GM12891 (cell line): ENCODE data around the gene SAT2.
"Not testable (repeated sequence)": the region's sequence is repeated elsewhere in the genome, so short reads cannot be mapped to it uniquely, and the experiment has no call there.

Experiments
- DNase-seq: peaks from one replicate; pipeline ENCODE4 v3.0.0; 2011; ENCODE audit warnings: low spot score; ENCODE audit not compliant: insufficient read length
- FAIRE-seq: peaks from 2 replicates; lab custom pipeline; 2011; peaks lifted over from hg19 to GRCh38; lab: Jason Lieb, UNC
- PAX5 ChIP-seq: IDR thresholded peaks from 2 replicates; pipeline ENCODE4 v1.6.1; 2011; ENCODE audit warnings: low read length, moderate library complexity, mild to moderate bottlenecking; ENCODE audit not compliant: insufficient read depth, severe bottlenecking
- POLR2A ChIP-seq: IDR thresholded peaks from 2 replicates; pipeline ENCODE4 v1.6.1; 2011; ENCODE audit warnings: low read depth, low read length, control low read depth
- POLR2AphosphoS5 ChIP-seq: IDR thresholded peaks from 2 replicates; pipeline ENCODE4 v1.6.1; 2011; ENCODE audit warnings: low read depth, low read length, control low read depth
- POU2F2 ChIP-seq: IDR thresholded peaks from 2 replicates; pipeline ENCODE4 v1.6.1; 2011; ENCODE audit warnings: low read depth, mild to moderate bottlenecking, control low read depth, low read length, moderate library complexity
- SPI1 ChIP-seq: IDR thresholded peaks from 2 replicates; pipeline ENCODE4 v1.6.1; 2011; ENCODE audit warnings: low read depth, low read length, control low read depth
- TAF1 ChIP-seq: IDR thresholded peaks from 2 replicates; pipeline ENCODE4 v1.6.1; 2011; ENCODE audit warnings: low read depth, low read length, control low read depth

Gene SAT2

DNA sequence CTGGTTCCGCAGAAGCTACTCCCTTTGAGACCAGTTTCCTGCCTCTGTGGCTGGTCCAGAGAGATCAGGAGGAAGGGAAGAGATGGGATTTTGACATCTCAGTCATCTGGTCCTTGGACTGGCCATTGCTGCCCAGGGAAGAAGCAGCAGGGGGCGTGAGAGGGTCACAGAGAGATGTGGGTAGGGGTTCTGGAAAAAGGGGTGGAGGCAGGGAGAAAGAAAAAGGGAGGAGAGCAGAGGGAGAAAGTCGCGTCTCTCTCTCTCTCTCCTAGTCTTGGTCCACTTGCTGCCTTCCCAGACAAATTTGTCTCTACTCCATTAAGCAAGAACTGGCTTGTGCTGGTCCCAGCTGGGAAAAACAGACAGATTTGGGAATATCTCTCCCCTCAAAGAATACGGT is 6.8 kb upstream of the SAT2 start:
- FAIRE-seq = no peak
- TF ChIP-seq PAX5 = no peak
- no peak for TF ChIP-seq POLR2AphosphoS5
- no peak for TF ChIP-seq POU2F2
- no peak for TF ChIP-seq SPI1
- TF ChIP-seq TAF1 = no peak
- TF ChIP-seq POLR2A = no peak
- DNase-seq = no peak

DNA sequence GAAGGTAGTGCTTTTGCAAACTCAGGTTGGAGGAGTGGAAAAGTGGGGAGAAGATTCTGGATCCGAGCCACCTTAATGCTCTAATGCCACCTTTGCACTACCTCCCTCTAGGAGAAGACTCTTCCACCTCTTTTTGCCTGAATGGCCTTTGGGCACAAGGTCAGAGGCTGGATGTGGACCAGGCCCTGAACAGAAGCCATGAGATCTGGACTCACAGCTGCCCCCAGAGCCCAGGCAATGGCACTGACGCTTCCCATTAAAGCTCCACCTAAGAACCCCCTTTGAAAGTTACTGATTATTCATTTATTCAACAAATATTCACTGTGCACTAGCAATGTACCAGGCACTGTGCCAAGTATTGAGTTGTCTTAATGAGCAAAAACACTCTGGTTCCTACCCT is 5.5 kb upstream of the SAT2 start:
- no peak for FAIRE-seq
- TF ChIP-seq SPI1 (no peak), TAF1 (no peak), POLR2AphosphoS5 (no peak), POU2F2 (no peak)
- DNase-seq = no peak

DNA sequence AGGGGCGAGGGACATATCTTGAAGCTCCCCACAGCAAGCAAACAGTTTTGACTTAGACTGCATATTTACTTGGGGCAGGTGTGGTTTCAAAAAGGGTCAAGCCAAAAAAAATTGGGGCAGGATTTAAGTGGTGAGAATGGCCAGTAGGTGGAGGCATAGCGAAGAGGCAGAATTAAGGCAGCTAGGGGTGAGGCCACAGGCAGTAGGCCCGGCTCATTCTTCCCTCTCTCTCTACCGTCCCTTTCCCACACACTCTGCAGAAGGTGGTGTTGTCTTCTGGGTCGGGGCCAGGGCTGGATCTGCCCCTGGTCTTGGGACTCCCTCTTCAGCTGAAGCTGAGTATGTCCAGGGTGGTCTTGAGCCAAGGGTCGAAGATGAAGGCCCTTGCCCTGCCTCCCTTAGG is 4.9 kb upstream of the SAT2 start:
- DNase-seq = no peak
- TF ChIP-seq SPI1 = no peak
- TF ChIP-seq TAF1 = no peak
- TF ChIP-seq POLR2A = no peak
- TF ChIP-seq POU2F2 = no peak
- FAIRE-seq = peak; percentile 83

DNA sequence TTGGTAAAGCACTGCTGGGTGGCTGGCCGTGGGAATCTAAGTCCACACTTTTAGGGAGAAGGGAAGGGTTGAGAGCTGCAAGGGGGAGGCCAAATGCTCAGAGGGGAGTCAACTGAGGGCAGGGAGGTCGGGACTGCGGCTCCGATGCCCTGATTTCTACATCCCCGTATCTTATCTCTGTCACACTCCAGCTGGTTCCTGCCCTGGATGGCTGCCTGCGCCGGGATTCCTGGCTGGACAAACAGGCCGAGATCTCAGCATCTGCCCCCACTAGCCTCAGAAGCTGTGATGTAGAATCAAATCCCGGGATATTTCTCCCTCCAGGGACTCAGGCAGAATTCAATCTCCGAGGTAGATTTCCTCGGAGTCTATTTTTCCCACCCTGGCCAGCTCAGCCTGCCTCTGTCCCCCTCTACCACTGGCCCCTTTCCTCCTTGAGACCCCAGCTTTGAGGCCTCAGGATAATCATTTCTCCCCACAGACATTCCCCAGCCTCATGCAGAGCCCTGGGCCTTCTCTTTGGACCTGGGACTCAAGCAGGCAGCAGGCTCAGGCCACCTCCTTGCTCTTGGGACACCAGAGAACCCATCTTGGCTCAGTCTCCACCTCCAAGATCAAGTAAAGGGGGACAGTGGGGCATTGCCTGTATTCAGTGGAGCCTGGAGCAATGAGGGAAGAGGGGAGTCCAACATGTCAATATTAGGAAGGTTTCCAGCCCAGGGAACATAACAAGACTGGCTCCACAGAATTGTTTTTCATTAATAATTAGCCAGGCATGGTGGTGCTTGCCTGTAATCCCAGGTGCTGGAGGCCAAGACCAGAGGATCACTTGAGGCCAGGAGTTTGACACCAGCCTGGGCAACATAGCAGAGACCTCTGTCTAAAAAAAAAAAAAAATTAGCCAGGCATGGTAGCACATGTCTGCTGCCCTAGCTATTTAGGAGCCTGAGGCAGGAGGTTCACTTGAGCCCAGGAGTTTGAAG is 4.1 kb upstream of the SAT2 start:
- FAIRE-seq = no peak
- TF ChIP-seq POLR2A (no peak), POU2F2 (no peak), PAX5 (no peak), SPI1 (no peak), TAF1 (no peak), POLR2AphosphoS5 (no peak)
- no peak for DNase-seq

DNA sequence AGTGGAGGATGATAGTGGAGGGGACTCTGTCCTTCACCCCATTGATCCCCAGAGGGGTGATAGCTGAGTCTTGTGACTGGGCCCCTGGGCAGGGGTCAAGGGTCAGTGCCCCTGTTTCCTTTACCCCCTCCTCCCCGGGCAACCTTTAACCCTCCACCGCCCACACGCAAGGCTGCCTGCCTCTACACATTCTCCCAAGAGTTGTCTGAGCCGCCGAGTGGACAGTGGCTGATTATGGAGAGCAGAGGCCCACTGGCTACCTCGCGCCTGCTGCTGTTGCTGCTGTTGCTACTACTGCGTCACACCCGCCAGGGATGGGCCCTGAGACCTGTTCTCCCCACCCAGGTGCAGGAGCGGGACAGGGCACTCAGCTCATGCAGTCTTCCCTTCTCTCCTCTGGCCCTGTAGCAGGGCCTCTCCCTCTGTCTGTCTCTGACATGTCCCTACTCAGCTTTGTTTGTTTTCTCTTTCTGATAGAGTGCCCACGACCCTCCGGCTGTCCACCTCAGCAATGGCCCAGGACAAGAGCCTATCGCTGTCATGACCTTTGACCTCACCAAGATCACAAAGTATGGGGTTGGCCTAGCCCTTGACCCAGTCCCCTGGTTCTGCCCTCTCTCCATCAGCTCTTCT is 2.4 kb upstream of the SAT2 start, which contains the start of gene SHBG:
Gene SHBG, plus strand, starts transcription at position 197 of the 633 bp plus-strand sequence. Its CDS starts 38 bp downstream, at position 235.
- DNase-seq (no peak), FAIRE-seq (no peak)
- TF ChIP-seq TAF1 (no peak), SPI1 (no peak), PAX5 (no peak), POU2F2 (no peak), POLR2A (no peak), POLR2AphosphoS5 (no peak)

DNA sequence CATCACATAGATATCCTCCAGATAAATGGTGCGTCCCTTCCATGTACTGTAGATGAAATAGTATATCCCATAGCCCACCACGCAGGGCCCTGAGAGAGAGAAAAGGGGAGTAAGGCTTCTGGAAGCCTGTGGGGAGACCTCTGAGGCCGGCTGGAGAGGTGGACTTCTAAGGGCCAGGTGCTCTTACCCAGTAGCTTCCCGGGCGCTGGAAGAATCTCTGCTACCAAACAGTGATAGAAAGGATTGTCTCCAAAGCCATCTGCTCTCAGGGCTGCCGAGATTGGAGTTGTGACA is 718 bp downstream of the SAT2 start:
- TF ChIP-seq PAX5 (no peak), POLR2AphosphoS5 (no peak), SPI1 (no peak), POU2F2 (no peak), TAF1 (no peak), POLR2A (no peak)
- FAIRE-seq = no peak
- DNase-seq = no peak

DNA sequence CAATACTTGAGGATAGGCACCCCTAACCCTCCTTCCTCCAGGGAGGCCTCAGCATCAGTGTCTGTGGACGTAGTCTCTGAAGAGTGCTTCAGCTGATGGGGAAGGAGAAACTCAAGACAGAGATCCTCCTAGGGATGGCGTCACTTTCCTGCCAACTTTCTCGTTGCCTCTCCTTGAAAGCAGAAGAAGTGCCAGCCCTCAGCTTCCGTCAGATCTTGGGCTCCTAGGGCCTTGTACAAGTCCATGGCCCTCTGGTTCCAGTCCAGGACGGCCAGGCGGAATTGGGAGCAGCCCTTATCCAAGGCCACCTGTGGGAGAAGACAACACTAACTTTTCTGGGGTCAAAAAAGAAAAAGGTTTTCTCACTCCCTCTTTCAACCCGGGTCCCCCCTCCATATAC is 1.3 kb downstream of the SAT2 start:
- no peak for TF ChIP-seq PAX5
- TF ChIP-seq TAF1 = no peak
- no peak for TF ChIP-seq POLR2A
- TF ChIP-seq SPI1 = no peak
- no peak for TF ChIP-seq POU2F2
- FAIRE-seq (no peak), DNase-seq (no peak)

DNA sequence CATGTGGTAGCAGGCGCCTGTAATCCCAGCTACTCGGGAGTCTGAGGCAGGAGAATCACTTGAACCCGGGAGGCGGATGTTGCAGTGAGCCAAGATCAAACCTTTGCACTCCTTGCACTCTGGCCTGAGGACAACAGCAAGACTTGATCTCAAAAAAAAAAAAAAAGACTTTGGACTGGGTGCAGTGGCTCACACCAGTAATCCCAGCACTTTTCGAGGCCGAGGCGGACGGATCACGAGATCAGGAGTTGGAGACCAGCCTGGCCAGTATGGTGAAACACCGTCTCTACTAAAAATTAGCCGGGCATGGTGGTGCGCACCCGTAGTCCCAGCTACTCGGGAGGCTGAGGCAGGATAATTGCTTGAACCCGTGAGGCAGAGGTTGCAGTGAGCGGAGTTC is 1.9 kb downstream of the SAT2 start:
- not testable (repeated sequence) for FAIRE-seq, DNase-seq

DNA sequence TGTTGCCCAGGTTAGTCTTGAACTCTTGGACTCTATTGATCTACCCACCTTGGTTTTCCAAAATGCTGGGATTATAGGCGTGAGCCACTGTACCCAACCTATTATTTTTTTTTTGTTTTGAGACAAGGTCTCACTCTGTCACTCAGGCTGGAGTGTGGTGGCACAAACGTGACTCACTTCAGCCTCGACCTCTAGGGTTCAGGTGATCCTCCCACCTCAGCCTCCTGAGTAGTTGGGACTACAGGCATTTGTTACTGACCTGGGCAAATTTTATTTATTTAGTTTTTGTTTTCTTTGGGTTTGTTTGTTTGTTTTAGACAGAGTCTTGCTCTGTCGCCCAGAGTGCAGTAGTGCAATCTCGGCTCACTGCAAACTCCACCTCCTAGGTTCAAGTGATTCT is 4.0 kb downstream of the SAT2 start:
- no peak for FAIRE-seq
- no peak for TF ChIP-seq POLR2A
- no peak for TF ChIP-seq SPI1
- TF ChIP-seq PAX5 = no peak
- no peak for TF ChIP-seq POLR2AphosphoS5
- TF ChIP-seq POU2F2 = no peak
- TF ChIP-seq TAF1 = no peak
- no peak for DNase-seq

DNA sequence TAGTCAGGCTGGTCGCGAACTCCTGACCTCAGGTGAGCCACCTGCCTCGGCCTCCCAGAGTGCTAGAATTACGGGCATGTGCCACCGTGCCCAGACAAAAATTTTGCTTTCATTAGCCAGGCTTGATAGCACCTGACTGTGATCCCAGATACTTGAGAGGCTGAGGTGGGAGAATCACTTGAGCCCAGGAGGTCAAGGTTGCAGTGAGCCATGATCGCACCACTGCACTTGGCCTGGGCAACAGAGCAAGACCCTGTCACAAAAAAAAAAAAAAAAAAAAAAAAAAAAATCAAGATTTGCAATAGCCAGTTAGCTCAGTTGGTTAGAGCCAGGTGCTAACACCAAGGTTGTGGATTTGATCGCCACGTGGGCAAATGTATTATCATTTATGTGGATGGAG is 6.8 kb downstream of the SAT2 start:
- DNase-seq = no peak
- TF ChIP-seq POLR2A = no peak
- TF ChIP-seq POLR2AphosphoS5 = no peak
- TF ChIP-seq SPI1 = no peak
- no peak for TF ChIP-seq PAX5
- no peak for TF ChIP-seq POU2F2
- TF ChIP-seq TAF1 = no peak
- FAIRE-seq = no peak
